ENCODE results near the gene TRMT61A. TPM values are rescaled to one million over a fixed set of nuclear protein-coding genes. Genes with fewer than 3 reads are reported as not detected.
A peak's percentile ranks its signal among the peaks of the same experiment; 100 is the strongest.

TRMT61A gene
- total RNA-seq = 13.5 TPM

DNA sequence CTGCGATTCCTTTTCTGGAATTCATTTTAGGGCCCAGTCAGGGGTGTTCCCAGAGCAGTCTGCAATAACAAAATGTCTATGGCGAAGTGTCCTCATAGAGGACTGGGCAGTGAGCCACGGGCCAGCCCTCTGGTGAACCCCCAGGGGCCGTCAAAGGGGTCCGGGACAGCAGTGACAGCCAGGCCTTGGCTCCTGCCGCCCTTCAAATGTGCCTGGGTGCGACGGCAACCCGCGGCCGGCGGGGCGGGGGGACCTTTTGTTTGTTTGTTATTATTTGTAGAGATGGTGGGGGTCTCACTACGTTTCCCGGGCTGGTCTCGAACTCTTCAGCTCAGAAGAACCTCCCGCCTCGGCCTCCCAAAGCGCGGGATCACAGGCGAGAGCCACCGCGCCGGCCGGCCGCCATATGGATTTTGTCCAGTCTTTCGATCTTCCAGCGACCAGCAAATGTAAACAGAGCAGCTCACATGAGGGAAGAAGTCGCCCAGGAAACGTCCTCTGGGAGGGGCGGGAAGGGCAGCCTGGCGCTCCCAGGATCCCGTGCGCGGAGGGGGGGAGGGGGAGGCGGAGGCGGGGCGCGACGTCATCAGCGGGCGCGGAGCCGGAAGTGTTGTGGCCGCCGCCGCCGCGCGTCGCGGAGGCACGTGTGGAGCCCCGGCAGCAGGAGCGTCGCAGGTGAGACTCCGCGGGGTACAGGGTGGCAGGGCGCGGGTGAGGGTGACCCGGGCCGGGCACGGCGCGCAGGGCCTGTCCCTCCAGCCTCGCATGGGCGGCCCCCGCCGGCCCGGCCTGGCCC, at the start of gene TRMT61A:
TSS of gene TRMT61A (plus strand) at position 610 of the 796 bp plus-strand sequence. CDS start 783 bp downstream, outside the sequence.
- peak; percentile 92 for DNase-seq (ENCODE audit: low spot score)

DNA sequence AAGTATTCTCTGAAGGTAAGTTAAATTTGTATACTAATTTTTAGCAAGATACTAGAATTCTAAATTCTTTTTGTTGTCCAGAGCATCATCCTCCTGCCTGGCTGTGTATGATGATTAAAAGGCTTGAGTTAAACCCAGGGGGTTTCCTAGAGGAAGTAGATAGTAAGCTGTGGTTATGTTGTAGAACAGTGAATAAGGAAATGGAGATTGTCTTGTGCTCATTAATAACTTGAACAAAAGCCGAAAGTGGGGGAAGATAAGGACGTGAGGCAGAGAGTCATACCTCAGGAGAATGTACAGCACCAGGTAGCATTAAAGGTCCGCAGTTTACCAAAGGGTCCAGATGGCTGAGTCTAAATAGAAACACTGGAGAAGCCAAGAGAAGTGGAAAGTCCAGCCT, 48.4 kb upstream of the TRMT61A start:
- no peak for DNase-seq (ENCODE audit: low spot score)

DNA sequence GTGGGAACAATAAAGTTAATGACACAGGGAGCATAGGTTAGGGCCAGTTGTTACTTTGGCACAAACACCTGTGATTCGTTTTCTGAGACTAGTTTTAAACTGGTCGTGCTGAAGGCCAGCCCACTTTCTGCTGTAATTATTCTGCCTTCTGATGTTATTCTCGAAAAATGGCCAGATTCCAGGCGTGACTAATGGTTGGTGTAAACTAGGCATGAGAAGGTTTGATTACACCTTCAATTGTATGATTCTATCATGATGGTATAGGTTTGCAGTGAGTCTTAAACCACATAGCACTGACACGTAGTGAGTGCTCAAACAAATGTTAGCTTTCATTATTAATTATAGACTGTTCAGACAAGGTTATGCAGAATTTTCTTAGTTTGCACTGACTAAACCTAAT, 45.4 kb upstream of the TRMT61A start:
- DNase-seq (ENCODE audit: low spot score) = no peak

- no peak for DNase-seq (ENCODE audit: low spot score)
These were observed 43.5 kb upstream of the TRMT61A start for GRCh38 chr14:103485504-103485903.

- DNase-seq (ENCODE audit: low spot score) = no peak
These were observed 40.9 kb upstream of the TRMT61A start for GRCh38 chr14:103488071-103488470.

DNA sequence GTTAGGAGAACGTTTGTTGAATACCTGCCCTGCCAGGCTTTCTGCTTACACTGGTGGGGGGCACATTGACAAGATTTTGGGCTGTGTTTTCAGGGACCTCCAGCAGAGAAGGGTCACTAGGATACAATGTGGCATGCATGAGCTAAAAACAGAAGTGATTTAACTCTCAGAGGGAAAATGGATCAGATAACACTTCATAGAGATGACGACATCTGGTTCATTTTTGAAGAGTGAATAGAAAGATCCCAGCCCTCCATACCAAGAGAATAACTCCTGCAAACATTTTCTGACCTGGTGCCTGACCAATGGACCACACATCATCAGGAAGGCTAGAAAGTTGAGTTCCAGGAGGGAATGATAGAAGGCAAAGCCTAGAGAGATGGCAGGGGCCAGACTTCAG, 40.0 kb upstream of the TRMT61A start:
- DNase-seq (ENCODE audit: low spot score) = no peak

- DNase-seq (ENCODE audit: low spot score) = no peak
These were observed 39.4 kb upstream of the TRMT61A start for GRCh38 chr14:103489621-103490020.

DNA sequence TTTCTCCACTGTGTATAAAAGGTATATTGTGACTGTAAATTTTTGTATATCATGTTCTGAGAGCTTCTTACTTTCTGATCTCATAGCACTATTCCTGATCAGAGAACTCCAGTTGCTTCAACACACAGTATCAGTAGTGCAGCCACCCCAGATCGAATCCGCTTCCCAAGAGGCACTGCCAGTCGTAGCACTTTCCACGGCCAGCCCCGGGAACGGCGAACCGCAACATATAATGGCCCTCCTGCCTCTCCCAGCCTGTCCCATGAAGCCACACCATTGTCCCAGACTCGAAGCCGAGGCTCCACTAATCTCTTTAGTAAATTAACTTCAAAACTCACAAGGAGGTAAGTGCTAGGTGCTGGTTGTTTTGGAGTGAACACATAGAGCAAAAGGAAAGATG, 37.3 kb upstream of the TRMT61A start:
- no peak for DNase-seq (ENCODE audit: low spot score)

DNA sequence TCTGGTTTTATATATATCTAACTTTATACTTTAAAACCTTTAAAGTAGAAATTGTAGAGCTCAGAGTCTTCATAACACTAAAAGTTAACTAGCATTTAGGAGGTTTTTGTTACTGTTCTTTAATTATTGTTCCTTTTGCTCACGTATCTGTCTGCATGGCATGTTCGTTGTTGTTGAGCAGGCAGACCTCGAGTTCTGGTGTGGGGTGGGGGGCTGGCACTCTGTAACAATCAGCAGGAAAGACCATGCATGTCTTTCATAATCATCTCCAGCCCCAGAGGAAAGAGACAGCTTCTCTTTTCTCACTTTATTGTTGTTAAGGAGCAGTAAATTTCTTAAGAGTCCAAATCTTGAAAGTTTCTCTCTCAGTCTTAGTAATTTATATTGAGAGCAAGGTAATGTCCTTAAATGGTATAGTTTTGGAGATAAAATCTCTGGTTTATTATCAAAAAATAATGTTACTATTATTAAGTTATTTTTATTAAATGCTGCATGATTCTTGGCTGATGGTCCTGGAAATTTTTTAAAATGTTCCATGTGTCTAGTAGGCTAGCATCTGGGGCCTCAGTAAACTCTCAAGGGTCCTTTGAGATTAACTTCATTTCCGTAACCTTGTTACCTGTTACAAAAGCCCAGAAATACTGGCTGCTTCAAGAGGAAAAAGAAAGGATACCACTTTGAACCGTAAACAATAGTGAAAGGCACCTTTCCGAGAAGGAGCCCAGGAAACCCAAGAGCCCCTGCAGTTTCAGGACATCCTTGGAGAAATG, 36.7 kb upstream of the TRMT61A start:
- no peak for DNase-seq (ENCODE audit: low spot score)

DNA sequence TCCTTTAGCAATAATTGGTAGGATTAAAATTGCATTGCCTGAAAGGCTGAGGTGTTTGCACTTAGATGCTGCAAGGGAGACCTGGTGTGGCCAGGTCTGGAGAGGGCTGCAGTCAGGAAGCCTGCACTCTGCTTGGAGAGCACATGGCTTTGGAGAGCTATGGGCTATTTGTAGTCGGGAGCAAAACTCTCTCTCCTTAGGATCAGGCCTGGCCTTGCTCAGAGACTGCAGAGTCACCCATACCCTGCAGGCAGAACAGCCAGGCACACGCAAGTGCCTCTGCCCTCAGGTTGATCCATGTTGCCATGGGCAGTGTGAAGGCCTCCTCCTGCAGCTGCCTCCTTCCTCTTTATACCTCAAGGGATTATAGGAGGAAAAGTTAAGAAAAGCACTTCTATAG, 33.1 kb upstream of the TRMT61A start:
- no peak for DNase-seq (ENCODE audit: low spot score)

- no peak for DNase-seq (ENCODE audit: low spot score)
These were observed 32.2 kb upstream of the TRMT61A start for GRCh38 chr14:103496776-103497175.

DNA sequence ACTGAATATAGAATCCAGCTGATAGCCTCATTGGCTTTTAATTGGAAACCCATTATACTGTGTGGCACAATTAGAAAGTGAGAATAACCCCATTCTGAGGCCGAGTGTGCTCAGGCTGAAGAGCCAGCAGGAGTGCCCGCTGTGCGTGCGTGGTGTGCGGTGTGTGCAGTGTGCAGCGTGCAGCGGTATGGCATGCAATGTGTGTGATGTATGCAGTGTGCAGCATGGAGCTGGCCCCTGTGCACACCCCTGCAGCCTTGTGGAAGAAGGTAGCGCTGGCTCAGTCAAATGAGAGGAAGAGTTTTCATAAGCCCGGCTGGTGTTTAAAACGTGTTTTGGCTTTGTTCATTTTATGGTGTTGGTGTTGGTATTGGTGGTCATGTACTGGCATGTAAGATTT, 29.3 kb upstream of the TRMT61A start:
- no peak for DNase-seq (ENCODE audit: low spot score)

DNA sequence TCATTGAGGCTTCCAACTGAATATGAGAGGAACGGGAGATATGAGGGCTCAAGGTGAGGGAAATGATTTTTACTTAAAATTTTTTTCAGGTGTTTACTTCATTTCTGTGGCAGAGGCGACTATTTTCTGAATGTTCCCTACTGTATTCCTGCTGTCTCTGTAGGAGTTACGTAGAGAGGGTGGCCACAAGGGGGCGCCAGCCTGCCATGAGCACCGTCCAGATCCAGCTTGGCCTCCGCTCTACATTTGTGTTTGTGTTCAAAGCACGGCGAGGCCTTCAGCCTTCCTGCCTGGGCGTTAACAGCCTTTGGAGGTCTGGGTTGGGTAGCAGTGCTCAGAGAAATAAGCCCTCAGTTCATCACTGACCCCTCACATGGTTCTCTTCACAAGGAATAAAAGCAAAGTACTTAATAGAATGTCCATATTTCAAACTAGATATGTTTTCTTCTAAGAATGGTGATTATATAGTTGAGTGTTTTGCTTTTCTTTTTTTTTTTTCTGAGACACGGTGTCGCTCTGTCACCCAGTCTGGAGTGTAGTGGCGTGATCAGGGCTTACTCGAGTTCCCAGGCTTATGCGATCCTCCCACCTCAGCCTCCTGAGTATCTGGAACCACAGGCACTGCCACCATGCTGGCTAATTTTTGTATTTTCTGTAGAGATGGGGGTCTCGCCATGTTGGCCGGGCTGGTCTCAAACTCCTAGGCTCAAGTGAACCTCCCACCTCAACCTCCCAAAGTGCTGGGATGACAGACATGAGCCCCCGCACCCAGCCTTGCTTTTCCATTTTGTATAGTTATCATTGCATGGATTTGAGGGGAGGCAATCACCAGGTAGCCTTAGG, 28.6 kb upstream of the TRMT61A start:
- DNase-seq (ENCODE audit: low spot score) = peak; percentile 90

GRCh38 chr14:103501041-103501870, 27.7 kb upstream of the TRMT61A start:
- no peak for DNase-seq (ENCODE audit: low spot score)

GRCh38 chr14:103501921-103502669, 26.9 kb upstream of the TRMT61A start:
- DNase-seq (ENCODE audit: low spot score) = no peak

- no peak for DNase-seq (ENCODE audit: low spot score)
These were observed 26.1 kb upstream of the TRMT61A start for GRCh38 chr14:103502877-103503276.

- DNase-seq (ENCODE audit: low spot score) = no peak
These were observed 25.7 kb upstream of the TRMT61A start for GRCh38 chr14:103503296-103503695.

DNA sequence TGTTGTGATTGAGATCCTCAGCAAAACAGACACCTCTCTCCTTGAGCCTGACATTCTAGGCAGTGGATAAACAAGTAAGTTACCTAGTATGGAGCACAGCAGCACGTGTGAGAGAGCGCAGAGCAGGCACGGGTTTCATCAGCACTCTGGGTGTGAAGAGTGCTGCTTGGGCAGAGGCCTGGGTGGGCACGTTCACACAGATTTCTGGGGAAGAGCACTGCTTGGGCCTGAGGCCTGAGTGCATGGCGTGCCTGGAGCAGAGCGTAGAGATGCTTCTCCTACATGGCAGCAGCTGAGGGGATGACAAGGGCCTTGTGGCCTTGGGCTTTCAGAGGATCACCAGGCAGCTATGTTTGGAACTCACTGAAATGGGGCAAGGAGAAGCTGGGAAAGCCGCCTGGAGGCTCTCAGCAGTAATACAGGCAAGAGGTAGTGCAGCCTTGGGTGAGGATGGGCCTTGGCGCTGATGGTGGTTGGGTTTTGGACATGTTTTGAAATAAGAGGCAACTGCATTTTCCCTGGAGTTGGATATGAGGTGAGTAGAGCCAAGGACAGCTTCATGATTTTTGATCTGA, 23.9 kb upstream of the TRMT61A start:
- DNase-seq (ENCODE audit: low spot score) = no peak

GRCh38 chr14:103507751-103508150, 21.2 kb upstream of the TRMT61A start:
- DNase-seq (ENCODE audit: low spot score) = no peak

All from mucosa of gallbladder (tissue), 1 donor.